HG03439 (cell line): ENCODE results near the gene IFNA14.
"Not testable (repeated sequence)": the region's sequence is repeated elsewhere in the genome, so short reads cannot be mapped to it uniquely, and the experiment has no call there.

Experiments
- ATAC-seq: cut with Tn5 transposase; IDR thresholded peaks from one replicate; pipeline ENCODE4 v1.9.1; 2021; ENCODE audit warnings: mild to moderate bottlenecking, moderate library complexity; ENCODE audit not compliant: unreplicated experiment

Gene IFNA14

GRCh38 chr9:21239911-21240310 lies at the start of gene IFNA14:
IFNA14 (minus strand) TSS chr9:21240005; CDS start chr9:21239935, 70 bp downstream.
- no peak for ATAC-seq

GRCh38 chr9:21287280-21287679 lies 47.5 kb upstream of the IFNA14 start:
- no peak for ATAC-seq

DNA sequence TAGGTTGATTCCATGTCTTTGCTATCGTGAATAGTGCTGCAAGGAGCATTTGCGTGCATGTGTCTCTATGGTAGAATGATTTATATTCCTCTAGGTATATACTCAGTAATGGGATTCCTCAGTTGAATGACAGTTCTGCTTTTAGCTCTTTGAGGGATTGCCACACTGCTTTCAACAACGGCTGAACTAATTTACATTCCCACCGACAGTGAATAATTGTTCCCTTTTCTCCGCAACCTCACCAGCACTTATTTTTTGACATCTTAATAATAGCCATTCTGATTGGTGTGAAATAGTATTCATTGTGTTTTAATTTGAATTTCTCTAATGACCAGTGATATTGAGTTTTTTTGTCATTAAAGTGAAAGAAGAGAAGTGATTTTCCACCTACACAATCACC lies 46.9 kb upstream of the IFNA14 start:
- no peak for ATAC-seq

GRCh38 chr9:21286099-21286498 lies 46.3 kb upstream of the IFNA14 start:
- no peak for ATAC-seq

- no peak for ATAC-seq
Measured at GRCh38 chr9:21281275-21281674, 41.5 kb upstream of the IFNA14 start.

GRCh38 chr9:21268347-21268657 lies 28.5 kb upstream of the IFNA14 start:
- no peak for ATAC-seq

- peak; percentile 49 for ATAC-seq
Measured at GRCh38 chr9:21267485-21268346, 27.9 kb upstream of the IFNA14 start.

DNA sequence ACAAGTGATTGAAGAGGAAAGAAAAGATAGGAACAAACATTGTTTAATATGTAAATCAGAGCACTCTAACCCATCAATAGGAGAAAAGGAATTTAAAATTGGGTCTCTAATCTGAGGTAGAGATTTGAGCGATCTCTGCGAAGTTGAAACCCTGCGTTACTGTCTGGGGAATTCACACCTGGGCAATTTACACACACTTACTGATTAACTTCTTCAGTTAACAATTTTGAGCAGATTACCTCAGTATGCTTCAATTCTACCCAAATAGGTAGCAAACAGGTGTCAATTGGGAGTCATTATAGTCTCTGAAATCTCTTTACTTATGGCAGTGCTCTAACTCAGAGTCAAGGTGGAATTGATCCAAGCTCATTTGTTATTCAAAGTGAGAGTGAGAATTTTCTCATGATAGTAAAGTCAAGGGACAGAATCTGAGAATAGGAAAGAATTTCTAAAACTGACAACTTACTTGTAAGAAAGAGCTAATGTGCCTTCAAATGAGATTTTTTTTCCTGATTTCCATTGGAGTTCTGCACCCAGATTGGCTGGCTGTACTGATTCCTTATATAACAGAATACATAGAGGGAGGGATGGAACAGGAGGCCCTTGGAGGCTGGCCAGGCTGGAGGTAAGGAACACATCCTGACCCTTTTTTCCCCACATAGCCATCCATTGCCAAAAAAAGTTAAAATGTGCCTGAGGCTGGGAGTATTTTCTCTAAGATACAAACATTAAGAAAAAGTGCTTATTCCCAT lies 27.1 kb upstream of the IFNA14 start:
- no peak for ATAC-seq

DNA sequence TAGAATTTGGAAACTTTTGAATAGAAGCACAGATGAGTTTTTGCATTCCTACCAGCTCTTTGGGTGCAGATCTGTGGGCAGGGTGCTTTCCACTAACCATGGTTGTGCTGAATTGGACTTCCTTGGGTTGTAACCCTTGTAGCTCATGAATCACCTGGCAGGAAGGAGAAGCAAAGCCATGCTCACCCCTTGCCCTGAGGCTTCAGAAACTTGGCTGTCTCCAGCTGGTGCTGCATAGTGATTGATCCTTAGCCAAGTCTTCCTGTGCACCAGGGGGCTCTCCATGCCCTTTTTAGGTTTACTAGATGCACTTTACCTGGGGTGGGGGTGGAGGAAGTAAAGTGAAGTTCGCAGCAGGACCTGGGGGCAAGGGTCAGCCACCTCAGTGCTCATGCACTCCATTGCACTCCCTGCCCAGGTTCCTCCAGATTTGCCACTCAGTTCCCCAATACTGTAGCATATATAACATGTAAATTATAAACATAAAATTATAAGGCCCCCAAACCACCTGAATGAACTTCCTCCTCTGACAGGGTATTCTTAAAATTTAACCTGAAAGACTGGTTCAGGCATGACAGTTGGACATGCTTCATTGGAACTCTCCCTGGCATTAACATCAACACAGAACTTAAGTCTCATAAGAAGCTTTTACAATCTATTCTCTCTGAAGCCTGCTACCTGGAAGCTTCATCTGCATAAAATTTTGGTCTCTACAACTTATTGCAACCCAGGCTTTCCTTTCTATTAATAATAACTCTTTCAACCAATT lies 25.8 kb upstream of the IFNA14 start:
- no peak for ATAC-seq

- ATAC-seq = no peak
Measured at GRCh38 chr9:21255538-21256212, 15.9 kb upstream of the IFNA14 start.

- ATAC-seq = peak; percentile 84
Measured at GRCh38 chr9:21252721-21253547, 13.1 kb upstream of the IFNA14 start.

GRCh38 chr9:21251638-21252037 lies 11.8 kb upstream of the IFNA14 start:
- ATAC-seq = no peak

DNA sequence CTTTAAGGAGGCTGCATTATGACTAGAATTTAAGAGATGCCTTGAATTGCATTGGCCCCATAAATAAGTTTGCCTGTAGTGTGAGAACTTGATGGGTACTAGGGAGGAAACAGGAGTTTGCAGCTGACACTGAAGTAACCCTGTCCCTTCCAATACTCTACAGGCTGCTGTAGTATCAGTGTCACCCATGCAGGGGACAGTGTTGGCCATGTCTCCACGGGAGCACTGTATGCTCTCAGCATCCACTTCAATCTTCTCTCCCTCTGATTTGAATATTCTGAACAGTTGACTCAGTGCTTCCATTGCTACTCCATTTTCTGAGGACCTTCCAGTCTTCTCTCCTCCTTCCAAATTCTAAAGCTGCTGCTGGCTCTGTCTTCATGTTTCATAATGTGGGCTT lies 11.4 kb upstream of the IFNA14 start:
- no peak for ATAC-seq

- no peak for ATAC-seq
Measured at GRCh38 chr9:21244836-21245235, 5.0 kb upstream of the IFNA14 start.

DNA sequence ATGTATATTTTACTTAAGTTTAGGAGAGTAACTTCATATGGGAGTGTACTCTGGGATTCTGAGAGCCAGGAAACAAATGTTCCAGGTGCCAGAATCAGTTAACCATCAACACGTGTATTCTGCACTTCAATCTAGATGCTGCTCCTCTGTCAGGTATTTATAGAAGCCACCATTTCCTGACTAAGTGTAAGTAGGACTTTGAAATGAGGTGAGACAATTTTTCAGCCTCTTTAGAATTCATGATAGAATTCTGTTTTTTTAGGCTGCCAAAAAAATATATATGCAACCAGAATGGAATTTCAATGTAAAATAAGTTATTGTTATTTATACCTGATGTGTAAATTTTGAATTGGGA lies 3.5 kb downstream of the IFNA14 start:
- ATAC-seq = not testable (repeated sequence)

- peak; percentile 75 for ATAC-seq
Measured at GRCh38 chr9:21235468-21236359, 4.1 kb downstream of the IFNA14 start.

DNA sequence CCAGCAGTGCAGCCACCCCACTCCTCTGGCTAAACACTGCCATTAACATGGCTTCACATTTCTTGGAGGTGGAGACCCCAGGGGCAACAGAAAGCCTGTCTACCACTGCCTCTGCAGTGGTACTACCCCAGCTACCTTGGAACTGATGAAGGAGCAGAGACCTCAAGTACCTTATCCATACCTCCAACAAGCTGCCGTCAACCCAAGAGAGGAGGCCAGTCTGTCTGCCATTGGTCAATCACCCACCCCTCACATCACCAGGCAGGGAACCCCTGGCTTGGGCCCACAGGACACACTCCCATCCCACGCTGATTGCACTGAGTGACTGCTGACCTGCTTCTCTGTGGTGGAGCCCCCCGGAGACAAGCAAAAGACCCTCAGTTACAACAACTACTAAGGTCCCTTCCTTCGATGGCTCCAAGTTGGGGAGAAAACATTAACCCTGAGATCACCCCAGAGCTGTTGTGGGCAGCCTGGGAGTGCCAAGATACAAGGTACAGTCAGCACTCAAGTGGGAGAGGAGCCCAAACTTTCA lies 5.6 kb downstream of the IFNA14 start:
- no peak for ATAC-seq

DNA sequence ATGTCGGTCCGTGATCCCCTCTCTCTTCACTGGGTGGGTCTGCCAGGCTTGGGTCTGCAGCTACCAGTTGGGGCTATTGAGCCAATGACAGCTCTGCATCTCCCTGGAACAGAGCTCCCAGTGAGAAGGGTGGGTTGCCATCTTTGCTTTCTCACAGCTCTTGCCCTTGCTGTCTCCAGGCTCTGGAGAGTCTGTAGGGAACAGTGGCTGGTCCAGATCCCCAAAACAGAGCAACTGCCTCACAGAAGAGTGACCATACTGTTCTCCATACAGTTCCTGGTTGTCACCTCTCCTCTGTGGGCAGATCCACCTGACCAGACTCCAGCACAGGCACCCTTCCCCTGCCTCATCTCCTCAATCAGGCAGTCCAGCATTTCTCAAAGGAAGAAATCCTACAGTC lies 6.5 kb downstream of the IFNA14 start:
- no peak for ATAC-seq

DNA sequence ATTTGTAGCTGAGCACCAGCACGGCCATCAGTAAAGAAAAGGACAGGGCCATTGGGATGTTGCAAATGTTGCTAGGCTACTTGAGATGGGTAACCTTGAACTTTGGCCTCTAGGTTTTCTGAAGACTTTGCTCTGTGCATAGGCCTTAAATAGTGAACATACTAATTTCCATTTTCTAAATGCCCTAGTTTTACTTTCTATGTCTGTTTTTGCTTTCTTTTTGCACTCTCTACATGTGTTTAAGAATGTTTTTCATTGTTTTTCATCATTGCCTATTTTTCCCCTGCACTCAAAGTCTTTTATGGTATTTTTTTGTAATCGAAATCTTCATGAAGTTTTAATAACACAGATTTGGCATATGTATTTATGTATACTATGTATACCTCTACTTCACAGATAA lies 11.7 kb downstream of the IFNA14 start, which contains the start of gene IFNA17:
IFNA17 (minus strand) TSS at position 101 of the 400 bp plus-strand sequence; CDS start at position 52, 49 bp downstream.
- ATAC-seq = no peak
